HTERT RPE-1 (cell line): ENCODE results near the gene ARHGAP20.

Experiments
- in situ Hi-C: fragments of 300-500 bp; cut with MboI; formaldehyde crosslinking; loops from 4 replicates; pipeline ENCODE4 v1.14.3; 2020; ENCODE audit warnings: low sequenced_read_pairs

ARHGAP20 gene

DNA sequence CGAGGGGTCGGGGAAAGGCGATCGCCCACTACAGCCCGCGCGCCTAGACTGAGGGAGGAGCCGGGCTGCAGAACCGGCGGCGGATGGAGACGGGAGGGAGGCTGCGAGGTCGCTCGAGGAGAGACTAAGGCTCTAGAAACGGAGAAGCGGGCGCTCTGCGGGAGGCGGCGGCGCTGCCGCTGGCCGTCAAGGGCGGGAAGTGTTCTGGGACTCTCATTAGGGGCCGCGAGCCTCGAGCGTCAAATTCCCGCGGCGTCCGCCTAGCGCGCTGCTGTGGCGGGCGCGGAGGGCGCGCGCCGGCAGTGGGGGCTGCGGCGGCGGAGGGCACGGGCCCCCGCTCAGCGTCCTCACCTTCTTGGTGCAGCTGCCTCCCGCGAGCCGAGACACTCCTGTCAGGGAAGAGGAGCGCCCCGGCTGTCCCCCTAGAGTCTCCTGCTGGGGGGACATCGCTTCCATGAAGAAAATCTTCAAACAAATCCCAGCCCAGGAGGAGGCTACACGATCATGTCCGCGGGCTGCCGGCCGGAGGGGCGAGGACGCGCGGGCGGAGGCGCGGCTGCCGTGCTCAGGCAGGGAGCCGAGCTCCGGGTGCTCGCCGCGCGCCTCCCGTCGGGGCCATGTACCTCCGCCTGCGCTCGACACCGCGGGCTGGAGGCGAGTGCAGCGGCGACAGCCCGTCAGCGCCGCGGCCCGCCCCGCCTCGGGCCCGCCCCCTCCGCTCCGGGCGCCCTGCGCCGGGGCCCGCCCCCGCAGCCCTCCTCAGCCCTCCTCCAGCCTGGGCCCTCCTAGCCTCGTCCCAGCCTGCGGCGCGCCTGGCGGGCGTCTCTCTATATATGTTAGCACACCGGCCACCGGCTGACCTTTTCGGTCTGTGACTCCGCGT is at the start of gene ARHGAP20:
Gene ARHGAP20 (minus strand): TSS at position 662 of the 883 bp plus-strand sequence. CDS start 206 bp downstream, at position 456.
- in situ Hi-C loops: no loop called here

DNA sequence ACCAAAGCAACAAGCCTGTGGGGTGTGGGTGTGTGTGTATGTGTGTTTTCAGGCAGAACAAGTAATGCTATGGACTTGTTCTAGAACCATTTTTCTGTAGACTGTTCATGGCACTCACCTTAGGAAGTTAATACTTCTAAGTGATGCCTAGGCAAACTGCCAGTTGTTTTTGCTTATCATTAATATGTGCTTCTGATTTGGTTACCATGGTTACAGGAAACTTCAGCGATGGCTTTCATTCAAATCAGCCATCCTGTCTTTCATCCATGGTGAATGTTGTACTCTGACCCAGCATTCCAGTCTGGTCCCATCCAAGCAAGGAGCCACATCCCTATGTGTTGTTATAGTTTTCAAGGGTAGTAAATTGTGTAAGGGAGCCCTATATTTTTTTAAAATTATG is 49.8 kb upstream of the ARHGAP20 start:
- in situ Hi-C loops: no loop called here

DNA sequence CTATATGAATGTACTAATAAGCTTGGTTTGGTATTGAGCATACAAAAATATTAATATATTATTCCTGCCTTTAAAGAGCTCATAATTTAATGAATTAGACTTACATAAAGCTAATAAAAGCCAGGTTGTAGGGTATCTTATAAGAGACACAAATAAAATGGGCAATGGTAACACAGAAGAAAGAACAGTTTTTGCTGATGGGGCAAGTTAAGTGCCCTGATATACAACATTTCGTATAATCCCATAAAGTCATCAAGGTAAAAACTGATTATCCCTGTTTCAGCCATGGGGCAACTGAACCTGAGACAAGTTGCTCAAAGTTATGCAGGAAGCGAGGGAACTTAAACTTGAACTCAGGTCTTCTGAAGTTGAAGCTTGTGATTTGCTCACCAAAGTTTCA is 48.9 kb upstream of the ARHGAP20 start:
- in situ Hi-C loops: no loop called here

- in situ Hi-C loops: no loop called here
These were observed 47.7 kb upstream of the ARHGAP20 start for GRCh38 chr11:110759972-110760381.

DNA sequence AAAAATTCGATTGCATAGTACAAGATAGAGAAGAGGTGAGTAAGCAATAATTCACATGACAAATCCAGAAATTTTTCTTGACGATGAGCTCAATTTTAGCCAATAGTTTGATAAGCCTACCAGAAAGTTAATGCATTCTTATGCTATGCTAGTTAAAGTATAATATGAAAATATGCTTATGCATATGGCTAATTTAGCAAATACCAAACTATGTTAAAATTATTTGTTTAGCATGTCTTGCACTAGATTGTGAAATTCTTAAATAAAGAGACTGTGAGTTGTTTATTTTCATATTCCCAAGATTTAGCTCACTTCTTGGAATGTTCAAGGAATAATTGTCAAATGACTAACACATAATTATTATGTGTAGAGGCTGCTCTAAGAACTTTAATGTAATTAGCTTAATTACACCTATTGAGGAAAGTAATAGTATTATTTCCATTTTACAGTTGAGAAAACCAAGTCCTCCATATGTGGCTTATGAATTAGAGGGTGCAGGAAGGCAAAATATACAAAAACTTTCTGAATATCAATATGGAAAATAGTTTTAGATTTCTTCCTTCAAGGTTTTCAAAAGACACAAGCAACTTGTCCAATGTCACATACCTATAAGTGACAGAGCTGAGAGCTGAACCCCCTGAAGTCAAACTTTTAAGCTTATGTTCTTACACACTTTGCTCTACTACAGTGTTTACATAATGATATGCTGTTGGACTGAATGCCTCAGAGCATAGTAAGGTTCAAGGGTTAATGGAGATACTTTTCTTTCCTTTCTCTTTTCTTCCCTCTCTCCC is 45.9 kb upstream of the ARHGAP20 start:
- in situ Hi-C loops: no loop called here

DNA sequence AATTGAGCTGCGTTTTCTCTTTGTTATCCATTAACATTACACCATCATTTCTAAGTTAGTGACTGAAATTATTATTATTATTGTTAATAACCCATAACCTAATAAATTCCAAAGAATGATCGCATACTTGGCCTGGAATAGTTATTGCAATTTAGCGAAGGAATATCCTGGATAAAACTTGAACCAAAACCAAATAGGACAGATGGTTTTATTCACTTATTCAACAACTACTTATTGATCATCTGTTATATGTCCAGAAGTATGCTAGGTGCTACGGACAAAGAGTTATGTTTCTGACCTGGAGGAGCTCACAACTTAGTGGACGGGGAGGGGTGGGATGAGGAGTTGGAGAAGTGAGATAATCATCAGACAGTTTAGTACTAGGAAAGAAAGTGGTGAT is 44.8 kb upstream of the ARHGAP20 start:
- in situ Hi-C loops: no loop called here

- in situ Hi-C loops: no loop called here
These were observed 43.7 kb upstream of the ARHGAP20 start for GRCh38 chr11:110755941-110756340.

- in situ Hi-C loops: no loop called here
These were observed 40.7 kb upstream of the ARHGAP20 start for GRCh38 chr11:110752890-110753289.

DNA sequence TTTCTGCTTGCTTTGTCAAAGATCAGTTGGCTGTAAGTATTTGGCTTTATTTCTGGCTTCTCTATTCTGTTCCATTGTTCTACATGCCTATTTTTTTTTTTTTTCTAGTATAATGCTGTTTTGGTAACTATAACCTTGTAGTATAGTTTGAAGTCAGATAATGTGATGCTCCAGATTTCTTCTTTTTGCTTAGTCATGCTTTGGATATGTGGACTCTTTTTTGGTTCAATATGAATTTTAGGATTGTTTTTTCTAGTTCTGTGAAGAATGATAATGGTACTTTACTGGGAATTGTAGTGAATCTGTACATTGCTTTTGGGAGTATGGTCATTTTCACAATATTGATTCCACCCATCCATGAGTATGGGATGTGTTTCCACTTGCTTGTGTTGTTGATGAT is 37.9 kb upstream of the ARHGAP20 start:
- in situ Hi-C loops: no loop called here

- in situ Hi-C loops: no loop called here
These were observed 35.3 kb upstream of the ARHGAP20 start for GRCh38 chr11:110747531-110747930.

- in situ Hi-C loops: no loop called here
These were observed 26.4 kb upstream of the ARHGAP20 start for GRCh38 chr11:110738641-110739040.

- in situ Hi-C loops: no loop called here
These were observed 25.4 kb upstream of the ARHGAP20 start for GRCh38 chr11:110737593-110737992.

GRCh38 chr11:110736171-110736553 is 23.9 kb upstream of the ARHGAP20 start:
- in situ Hi-C loops: no loop called here

DNA sequence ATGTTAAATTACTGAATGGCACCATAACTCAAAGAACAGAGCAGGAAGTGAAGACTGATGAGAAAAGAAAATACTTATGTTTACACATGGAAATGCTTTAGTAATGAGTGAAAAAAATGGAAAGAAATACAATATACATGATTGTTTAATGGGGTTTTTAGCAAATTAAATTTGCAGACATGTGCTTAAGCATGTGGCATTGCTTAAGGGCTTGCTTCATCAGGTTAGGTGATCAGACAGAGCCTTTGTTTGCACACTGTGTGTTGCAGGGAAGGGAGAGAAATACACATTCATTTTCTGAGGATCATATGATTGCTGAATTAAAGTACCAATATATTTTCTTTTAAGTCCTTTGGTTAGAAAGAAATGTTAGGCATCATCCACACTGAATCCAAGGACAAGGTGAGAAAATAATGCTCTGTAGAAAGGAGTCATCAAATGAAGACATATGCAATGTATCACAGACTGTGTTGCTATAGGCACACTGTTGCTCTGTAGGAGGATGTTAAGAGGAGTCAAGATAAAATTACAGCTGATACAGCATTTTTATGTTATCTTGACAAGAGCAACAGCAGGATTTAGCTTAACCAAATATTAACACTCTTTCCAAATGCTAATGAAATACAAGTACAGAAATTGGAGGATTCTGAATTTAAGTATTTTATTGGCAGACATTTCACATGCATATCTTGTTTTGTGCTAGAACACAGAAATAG is 23.4 kb upstream of the ARHGAP20 start:
- in situ Hi-C loops: no loop called here

GRCh38 chr11:110734790-110735189 is 22.6 kb upstream of the ARHGAP20 start:
- in situ Hi-C loops: no loop called here

DNA sequence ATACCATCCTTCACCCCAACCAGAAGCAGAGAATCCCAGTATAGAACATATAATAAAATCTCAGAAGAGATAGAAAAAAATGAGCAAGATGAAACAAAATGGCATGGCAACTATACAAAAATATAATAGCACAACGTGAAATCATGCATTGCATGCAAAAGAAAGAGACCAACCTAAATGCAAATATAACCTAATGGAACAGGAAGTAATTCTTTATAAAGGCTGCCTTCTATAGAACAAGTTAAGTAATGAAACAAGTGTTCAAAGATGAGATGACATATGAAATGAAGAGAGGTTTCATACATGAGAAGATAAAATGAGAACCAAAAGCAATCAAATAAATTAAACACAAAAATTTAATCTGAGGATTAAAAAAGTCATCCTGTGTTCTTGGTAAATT is 18.5 kb upstream of the ARHGAP20 start:
- in situ Hi-C loops: no loop called here

- in situ Hi-C loops: no loop called here
These were observed 16.6 kb upstream of the ARHGAP20 start for GRCh38 chr11:110728883-110729282.

GRCh38 chr11:110728476-110728875 is 16.2 kb upstream of the ARHGAP20 start:
- in situ Hi-C loops: no loop called here

GRCh38 chr11:110724358-110724757 is 12.1 kb upstream of the ARHGAP20 start:
- in situ Hi-C loops: no loop called here

DNA sequence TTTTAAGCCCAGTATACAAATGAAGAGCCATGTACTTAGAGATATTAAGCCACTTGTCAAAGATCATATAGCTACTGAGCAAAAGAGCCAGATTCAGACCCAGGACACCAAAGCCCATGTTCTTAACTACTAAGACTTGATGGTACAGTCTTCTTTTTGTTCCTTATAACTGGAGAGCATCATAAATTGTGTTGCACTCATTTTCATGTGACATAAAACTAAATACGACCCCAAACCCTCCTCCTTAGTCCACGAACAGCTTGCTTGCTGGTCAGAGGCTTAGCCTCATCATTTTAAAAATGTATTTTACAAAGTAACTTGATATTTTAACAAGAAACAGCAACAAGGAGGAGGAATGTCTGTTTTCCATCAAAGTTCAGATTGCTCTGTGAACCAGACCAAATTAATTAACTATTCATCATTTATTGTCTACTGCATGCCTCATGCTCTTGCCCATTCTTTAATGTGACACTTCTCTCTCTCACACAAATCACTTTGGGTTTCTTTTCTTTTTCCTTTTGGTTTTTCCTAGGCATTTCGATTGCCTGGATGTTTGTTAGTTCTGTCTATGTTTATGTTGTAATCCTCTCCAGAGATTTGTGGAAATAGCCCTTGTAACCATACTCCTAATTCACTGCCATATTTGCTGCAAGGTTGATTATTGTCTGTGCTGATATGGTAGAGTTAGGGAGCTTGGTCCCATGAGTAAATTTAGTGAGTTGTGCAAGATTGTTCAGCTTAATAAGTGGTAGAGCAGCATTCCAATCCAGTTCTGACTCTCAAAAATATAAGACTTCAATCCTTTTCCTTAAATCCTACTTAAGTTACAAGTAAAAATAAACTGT is 8.4 kb upstream of the ARHGAP20 start:
- in situ Hi-C loops: no loop called here
